GM12864 (cell line): ENCODE data around the gene CFLAR.
"Not testable (repeated sequence)": the region's sequence is repeated elsewhere in the genome, so short reads cannot be mapped to it uniquely, and the experiment has no call there.

Experiments used
- DNase-seq: peaks from one replicate; pipeline ENCODE4 v3.0.0-alpha.2; 2011; ENCODE audit warnings: low read depth
- H3K4me3 ChIP-seq: 2 replicates; pipeline ENCODE4 v1.5.1; 2011; ENCODE audit warnings: mild to moderate bottlenecking, low read depth, low read length, control low read depth
- TF ChIP-seq, protein P1 (sequence below): IDR thresholded peaks from 2 replicates; pipeline ENCODE4 v1.5.1; 2011; ENCODE audit warnings: low read depth, mild to moderate bottlenecking, moderate library complexity, low read length, control low read depth, inconsistent platforms; ENCODE audit errors: missing control alignments

The CFLAR gene

DNA sequence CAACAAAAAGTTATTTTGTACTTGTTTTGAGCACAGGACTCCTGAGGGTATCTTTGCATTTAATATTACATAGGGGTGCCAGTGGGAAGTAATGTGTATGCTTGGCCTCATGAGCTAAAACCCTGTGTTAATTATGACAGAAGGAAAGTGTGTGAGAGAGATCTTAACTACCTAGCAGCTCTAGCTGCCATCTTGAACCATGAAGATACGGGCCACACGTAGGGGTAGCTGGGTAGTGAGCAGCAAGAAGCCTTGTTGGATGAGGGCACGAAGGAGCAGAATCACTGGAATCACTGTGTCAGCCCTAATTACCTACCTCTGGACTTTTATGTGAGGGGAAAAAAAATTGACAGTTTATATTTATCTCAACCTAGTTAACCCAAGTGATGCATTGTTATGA is 51.6 kb downstream of the CFLAR start:
- DNase-seq: no peak
- TF ChIP-seq, protein P1, sequence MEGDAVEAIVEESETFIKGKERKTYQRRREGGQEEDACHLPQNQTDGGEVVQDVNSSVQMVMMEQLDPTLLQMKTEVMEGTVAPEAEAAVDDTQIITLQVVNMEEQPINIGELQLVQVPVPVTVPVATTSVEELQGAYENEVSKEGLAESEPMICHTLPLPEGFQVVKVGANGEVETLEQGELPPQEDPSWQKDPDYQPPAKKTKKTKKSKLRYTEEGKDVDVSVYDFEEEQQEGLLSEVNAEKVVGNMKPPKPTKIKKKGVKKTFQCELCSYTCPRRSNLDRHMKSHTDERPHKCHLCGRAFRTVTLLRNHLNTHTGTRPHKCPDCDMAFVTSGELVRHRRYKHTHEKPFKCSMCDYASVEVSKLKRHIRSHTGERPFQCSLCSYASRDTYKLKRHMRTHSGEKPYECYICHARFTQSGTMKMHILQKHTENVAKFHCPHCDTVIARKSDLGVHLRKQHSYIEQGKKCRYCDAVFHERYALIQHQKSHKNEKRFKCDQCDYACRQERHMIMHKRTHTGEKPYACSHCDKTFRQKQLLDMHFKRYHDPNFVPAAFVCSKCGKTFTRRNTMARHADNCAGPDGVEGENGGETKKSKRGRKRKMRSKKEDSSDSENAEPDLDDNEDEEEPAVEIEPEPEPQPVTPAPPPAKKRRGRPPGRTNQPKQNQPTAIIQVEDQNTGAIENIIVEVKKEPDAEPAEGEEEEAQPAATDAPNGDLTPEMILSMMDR: no peak
- no peak overlapping the region for H3K4me3 ChIP-seq

DNA sequence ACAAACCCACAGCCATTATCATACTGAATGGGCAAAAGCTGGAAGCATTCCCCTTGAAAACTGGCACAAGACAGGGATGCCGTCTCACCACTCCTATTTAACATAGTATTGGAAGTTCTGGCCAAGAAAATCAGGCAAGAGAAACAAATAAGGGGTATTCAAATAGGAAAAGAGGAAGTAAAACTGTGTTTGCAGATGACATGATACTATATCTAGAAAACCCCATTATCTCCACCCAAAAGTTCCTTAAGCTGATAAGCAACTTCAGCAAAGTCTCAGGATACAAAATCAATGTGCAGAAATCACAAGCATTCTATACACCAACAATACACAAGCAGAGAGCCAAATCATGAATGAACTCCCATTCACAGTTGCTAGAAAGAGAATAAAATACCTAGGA is 52.5 kb downstream of the CFLAR start:
- DNase-seq, H3K4me3 ChIP-seq: not testable (repeated sequence)

DNA sequence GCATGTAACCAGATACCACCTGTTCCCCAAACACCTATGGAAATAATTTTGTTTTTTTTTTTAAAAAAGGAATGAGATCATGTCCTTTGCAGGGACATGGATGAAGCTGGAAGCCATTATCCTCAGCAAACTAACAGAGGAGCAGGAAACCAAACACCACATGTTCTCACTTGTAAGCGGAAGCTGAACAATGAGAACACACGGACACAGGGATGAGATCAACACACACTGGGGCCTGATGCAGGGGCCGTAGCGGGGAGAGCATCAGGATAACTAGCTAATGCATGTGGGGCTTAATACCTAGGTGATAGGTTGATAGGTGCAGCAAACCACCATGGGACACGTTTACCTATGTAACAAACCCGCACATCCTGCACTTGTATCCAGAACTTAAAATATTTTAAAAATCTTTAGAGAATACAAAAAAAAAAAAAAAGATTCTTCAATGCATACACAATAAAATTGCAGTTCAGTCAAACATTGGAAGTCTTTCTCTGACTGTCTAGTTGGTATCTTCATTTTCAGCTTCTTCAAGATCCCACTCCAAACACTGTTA is 55.4 kb downstream of the CFLAR start:
- H3K4me3 ChIP-seq: no peak overlapping the region
- DNase-seq: no peak
- TF ChIP-seq, protein P1: no peak

DNA sequence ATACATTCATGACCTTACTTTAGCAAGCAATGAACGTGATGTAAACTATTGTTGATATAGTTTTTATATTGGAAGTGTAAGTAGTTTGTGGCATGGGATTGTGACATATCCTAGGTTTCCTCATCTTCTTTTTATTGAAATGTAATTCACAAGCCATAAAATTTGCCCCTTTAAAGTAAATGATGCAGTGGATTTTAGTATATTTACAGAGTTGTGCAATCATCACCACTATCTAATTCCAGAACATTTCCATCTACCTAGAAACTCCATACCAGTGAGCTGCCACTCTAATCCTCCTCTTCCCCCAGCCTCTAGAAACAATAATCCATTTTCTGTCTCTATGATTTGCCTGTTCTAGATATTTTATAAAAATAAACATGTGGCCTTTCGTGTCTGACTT is 56.3 kb downstream of the CFLAR start:
- DNase-seq: no peak
- no peak overlapping the region for H3K4me3 ChIP-seq
- TF ChIP-seq, protein P1: no peak

DNA sequence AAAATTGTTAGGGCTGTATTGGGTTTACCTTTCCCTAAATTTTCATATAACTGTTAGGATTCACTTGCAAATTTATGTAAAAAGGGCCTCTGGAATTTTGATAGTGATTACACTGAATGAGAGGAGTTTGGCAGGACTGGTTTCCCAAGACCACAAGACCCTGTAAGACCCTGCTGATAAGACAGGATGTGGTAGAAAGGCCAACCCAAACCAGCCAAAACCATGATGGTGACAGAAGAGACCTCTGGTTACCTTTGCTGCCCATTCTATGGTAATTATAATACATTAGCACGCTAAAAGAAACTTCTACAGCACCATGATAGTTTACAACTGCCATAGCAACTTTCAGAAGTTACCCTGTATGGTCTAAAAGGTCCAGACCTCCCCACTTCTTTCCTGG is 58.7 kb downstream of the CFLAR start:
- DNase-seq: no peak
- TF ChIP-seq, protein P1: no peak
- H3K4me3 ChIP-seq: no peak overlapping the region

DNA sequence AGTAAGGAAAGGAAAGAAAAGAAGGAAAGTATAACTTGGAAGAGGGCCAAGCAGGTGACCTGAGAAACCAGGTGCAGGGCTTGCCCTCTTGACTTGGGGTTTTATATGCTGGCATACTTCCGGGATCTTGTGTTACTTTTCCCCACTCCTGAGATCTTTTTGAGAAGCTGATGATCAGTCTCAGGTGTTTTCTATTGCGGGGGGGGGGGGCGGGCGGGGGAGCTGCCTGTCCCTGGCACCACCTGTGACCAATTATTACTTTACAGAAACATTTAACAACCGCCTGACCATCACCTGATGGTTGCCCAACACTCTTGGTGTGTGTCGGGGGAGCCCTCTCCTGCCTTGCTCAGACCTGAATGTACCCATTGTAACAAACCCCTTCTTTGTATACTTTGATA is 60.1 kb downstream of the CFLAR start:
- no peak for DNase-seq
- TF ChIP-seq, protein P1: no peak
- H3K4me3 ChIP-seq: no peak overlapping the region

DNA sequence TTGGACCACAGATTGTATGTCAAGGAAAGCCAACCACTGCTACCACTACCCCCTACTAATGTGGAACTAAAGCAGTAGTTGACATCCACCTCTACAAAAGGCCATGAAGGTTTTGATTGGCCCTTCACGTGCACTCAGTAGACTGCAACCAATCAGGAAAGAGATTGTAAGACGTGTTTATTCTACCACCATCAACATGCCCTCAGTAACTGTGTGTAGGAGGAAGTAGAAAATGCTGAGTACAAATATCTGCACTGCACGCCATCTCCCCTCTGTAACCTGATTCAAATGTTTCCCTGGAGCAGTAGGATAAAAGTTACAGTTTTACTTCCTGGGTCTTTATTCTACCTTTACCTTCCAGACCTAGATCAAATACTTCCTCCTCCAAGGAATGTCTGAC is 64.0 kb downstream of the CFLAR start:
- no peak for DNase-seq
- TF ChIP-seq, protein P1: no peak

More for the DNA sequence above, 64.0 kb downstream of the CFLAR start:
- H3K4me3 ChIP-seq: no peak overlapping the region
